Measurements from ENCODE around the gene CUL7.
A peak's percentile ranks its signal among the peaks of the same experiment; 100 is the strongest.
"Not testable (repeated sequence)": the region's sequence is repeated elsewhere in the genome, so short reads cannot be mapped to it uniquely, and the experiment has no call there.

Gene CUL7

GRCh38 chr6:43089467-43089866 lies 35.8 kb upstream of the CUL7 start:
- no peak for TF ChIP-seq CTCF (IDR thresholded peaks at IDR 0.05; ENCODE audit: control extremely low read depth, extremely low read depth, low read depth, missing control alignments)
- DNase-seq (ENCODE audit: extremely low spot score), result no peak
- POLR2A ChIA-PET, result no interaction called here
- CTCF ChIA-PET, result interaction anchor here (1.3 kb wide), 1 partner anchor 54 kb away, joined by 3 read pairs; no protein-coding TSS in a partner anchor

- CTCF ChIA-PET, result interaction anchor here (1.3 to 2.7 kb wide), 2 partner anchors 8 to 55 kb away, joined by 3 to 9 read pairs; no protein-coding TSS in a partner anchor
- POLR2A ChIA-PET, result no interaction called here
Measured at GRCh38 chr6:43088654-43089056, 35.0 kb upstream of the CUL7 start.

GRCh38 chr6:43086022-43086658 lies 32.5 kb upstream of the CUL7 start:
- TF ChIP-seq CTCF (IDR thresholded peaks at IDR 0.05; ENCODE audit: control extremely low read depth, extremely low read depth, low read depth, missing control alignments), result no peak
- peak; percentile 70 for DNase-seq (ENCODE audit: extremely low spot score)
- ChIA-PET CTCF (interaction anchor here (2.7 kb wide), 1 partner anchor 11 kb away, joined by 9 read pairs; no protein-coding TSS in a partner anchor), POLR2A (interaction anchor here (0.7 kb wide), 1 partner anchor 10 kb away, joined by 4 read pairs; the partner anchor contains the start of gene PTK7)

More at GRCh38 chr6:43088654-43089056, 35.0 kb upstream of the CUL7 start:
- TF ChIP-seq CTCF (IDR thresholded peaks at IDR 0.05; ENCODE audit: control extremely low read depth, extremely low read depth, low read depth, missing control alignments), result no peak
- DNase-seq (ENCODE audit: extremely low spot score), result no peak

- ChIA-PET POLR2A (no interaction called here), CTCF (interaction anchor here (1.1 to 1.5 kb wide), 3 partner anchors 9 to 14 kb away, joined by 3 to 4 read pairs (median 4); no protein-coding TSS in a partner anchor)
Measured at GRCh38 chr6:43082806-43083655, 29.4 kb upstream of the CUL7 start.

GRCh38 chr6:43081922-43082321 lies 28.3 kb upstream of the CUL7 start:
- CTCF ChIA-PET, POLR2A ChIA-PET: not testable (repeated sequence)

More at GRCh38 chr6:43082806-43083655, 29.4 kb upstream of the CUL7 start:
- DNase-seq (ENCODE audit: extremely low spot score), result no peak
- no peak for TF ChIP-seq CTCF (IDR thresholded peaks at IDR 0.05; ENCODE audit: control extremely low read depth, extremely low read depth, low read depth, missing control alignments)

GRCh38 chr6:43081043-43081442 lies 27.4 kb upstream of the CUL7 start:
- no peak for DNase-seq (ENCODE audit: extremely low spot score)
- ChIA-PET POLR2A (no interaction called here), CTCF (interaction anchor here (0.6 kb wide), 1 partner anchor 63 kb away, joined by 3 read pairs; no protein-coding TSS in a partner anchor)
- no peak for TF ChIP-seq CTCF (IDR thresholded peaks at IDR 0.05; ENCODE audit: control extremely low read depth, extremely low read depth, low read depth, missing control alignments)

More at GRCh38 chr6:43081922-43082321, 28.3 kb upstream of the CUL7 start:
- DNase-seq (ENCODE audit: extremely low spot score), result not testable (repeated sequence)
